ENCODE data around the gene SPO11. TPM values are rescaled to one million over a fixed set of nuclear protein-coding genes. Genes with fewer than 3 reads are reported as not detected.
"Not testable (repeated sequence)": the region's sequence is repeated elsewhere in the genome, so short reads cannot be mapped to it uniquely, and the experiment has no call there.

Gene SPO11
- total and polyA plus RNA-seq, 2 experiments from 2014 or later, result not detected

- TF ChIP-seq ZNF462 (CRISPR knock-in tag; IDR thresholded peaks at IDR 0.05), result no peak
- TF ChIP-seq NANOG (IDR thresholded peaks at IDR 0.05; ENCODE audit: borderline replicate concordance), result no peak
- no peak for TF ChIP-seq ZNF331 (CRISPR knock-in tag; IDR thresholded peaks at IDR 0.05; ENCODE audit: low read depth)
- no peak for TF ChIP-seq CREB1 (CRISPR knock-in tag; IDR thresholded peaks at IDR 0.05; ENCODE audit: low read depth)
- TF ChIP-seq CTCF (conservative IDR thresholded peaks at IDR 0.05; ENCODE audit: low read depth in 2 of 2), result no peak
- no peak for TF ChIP-seq EZH2phosphoT487 (IDR thresholded peaks at IDR 0.05; ENCODE audit: unreplicated experiment)
Measured at GRCh38 chr20:57350081-57350710, 20.6 kb downstream of the SPO11 start (continued).

GRCh38 chr20:57350726-57351041, 21.1 kb downstream of the SPO11 start:
- peaks cover 29% of the 10 kb centered on the region for H3K36me3 Mint-ChIP-seq (ENCODE audit: low read depth)
- H3K4me1 Mint-ChIP-seq; H3K9me2 ChIP-seq (ENCODE audit: insufficient read depth); H3K27me3 ChIP-seq (ENCODE audit: insufficient read depth); H3K9me3 Mint-ChIP-seq; H3F3A ChIP-seq (replicated peaks; ENCODE audit: low read depth); ATAC-seq; H3K27ac ChIP-seq (ENCODE audit: low read depth); DNase-seq (ENCODE audit: low spot score); H3K4me1 ChIP-seq (ENCODE audit: insufficient read depth); H3K27ac Mint-ChIP-seq; H3K27me3 Mint-ChIP-seq (ENCODE audit: insufficient read depth, low read depth, poor library complexity): not testable (repeated sequence)
- Histone ChIP-seq H3K36me3 (ENCODE audit: insufficient read depth) (peaks cover 22% of the 10 kb centered on the region; the same call in 1 of the 2 replicates), H3K4me3 (peak overlapping the region; percentile 80), H3K79me2 (replicated peaks; ENCODE audit: insufficient read depth) (peaks cover 33% of the 10 kb centered on the region), H2AFZ (0 out of 2 replicates have a peak overlapping the region, but pooled peaks have one; percentile 92), H4K20me1 (replicated peaks; ENCODE audit: insufficient read depth) (peaks cover 13% of the 10 kb centered on the region; the same call in 1 of the 2 replicates), H3K4me2 (peak overlapping the region; percentile 93; the same call in 1 of the 2 replicates)
- peak overlapping the region; percentile 93 for H3K4me3 Mint-ChIP-seq

Measured in GM23338 (cell line).